ENCODE measurements around the gene TNS1.

GRCh38 chr2:217880287-217880889 is 122.4 kb downstream of the TNS1 start:
- TF ChIP-seq NFE2 (IDR thresholded peaks at IDR 0.05; ENCODE audit: low read depth), result no peak
- TF ChIP-seq TEAD4 (IDR thresholded peaks at IDR 0.05; ENCODE audit: low read length), result no peak
- TF ChIP-seq TEAD4 (CRISPR knock-in tag; IDR thresholded peaks at IDR 0.05; ENCODE audit: borderline replicate concordance), result no peak
- no peak for TF ChIP-seq ZBED1 (IDR thresholded peaks at IDR 0.05)
- no peak for TF ChIP-seq BHLHE40 (IDR thresholded peaks at IDR 0.05; ENCODE audit: low read length)
- no peak for TF ChIP-seq PHB2 (IDR thresholded peaks at IDR 0.05; ENCODE audit: low read depth)
- no peak for TF ChIP-seq PREB (CRISPR knock-in tag; IDR thresholded peaks at IDR 0.05)
- TF ChIP-seq MAX (CRISPR knock-in tag; IDR thresholded peaks at IDR 0.05), result no peak
- no peak for TF ChIP-seq REST (IDR thresholded peaks at IDR 0.05; ENCODE audit: borderline replicate concordance)
- no peak for TF ChIP-seq REST (CRISPR knock-in tag; IDR thresholded peaks at IDR 0.05; ENCODE audit: low read depth)
- no peak for TF ChIP-seq E2F6 (IDR thresholded peaks at IDR 0.05; ENCODE audit: borderline replicate concordance in 1 of 2, extremely low read depth in 1 of 2, insufficient read depth in 1 of 2, insufficient read length in 1 of 2, low read depth in 1 of 2, low read length in 1 of 2, poor library complexity in 1 of 2, severe bottlenecking in 1 of 2)
- no peak for TF ChIP-seq ZSCAN32 (CRISPR knock-in tag; IDR thresholded peaks at IDR 0.05)
- no peak for TF ChIP-seq CHD4 (IDR thresholded peaks at IDR 0.05; ENCODE audit: insufficient read depth, insufficient replicate concordance, low read depth, low read length, poor library complexity, severe bottlenecking)
- TF ChIP-seq MYBL2 (IDR thresholded peaks at IDR 0.05; ENCODE audit: low read depth), result no peak
- TF ChIP-seq MYBL2 (CRISPR knock-in tag; IDR thresholded peaks at IDR 0.05; ENCODE audit: borderline replicate concordance), result no peak
- no peak for TF ChIP-seq ETS1 (conservative IDR thresholded peaks at IDR 0.05; ENCODE audit: control insufficient read depth, low read depth, low read length)

All from K562 (cell line).